Suppressor macrophage (primary cell): Measurements from ENCODE around the gene ZNF773.
"Not testable (repeated sequence)": the region's sequence is repeated elsewhere in the genome, so short reads cannot be mapped to it uniquely, and the experiment has no call there.

Experiments
- DNase-seq, 4 experiments: peaks; one replicate each; pipeline ENCODE4 v3.0.0-alpha.2; 2020 to 2022
- total RNA-seq, 17 experiments: gene quantifications; one replicate each; lab custom pipeline; 2026; ENCODE audit warnings: mixed read lengths in 6 of 17, inconsistent platforms in 3 of 17; lab: John Stamatoyannopoulos, UW

The ZNF773 gene
- 0.84 to 5.9 (median 3.3) reads per million in 17 experiments for total RNA-seq

GRCh38 chr19:57499680-57500395 lies at the start of gene ZNF773:
Gene ZNF773 (plus strand): TSS chr19:57499938. CDS start chr19:57500081, 143 bp downstream.
- DNase-seq = peak; percentile 96 to 98 (median 98)

GRCh38 chr19:57452307-57452706 lies 47.4 kb upstream of the ZNF773 start:
- DNase-seq = no peak

- DNase-seq = peak; percentile 19 to 55 (median 38)
Observed at GRCh38 chr19:57465680-57466381, 33.9 kb upstream of the ZNF773 start.

- no peak for DNase-seq
Observed at GRCh38 chr19:57466489-57466888, 33.2 kb upstream of the ZNF773 start.

GRCh38 chr19:57473646-57474045 lies 26.1 kb upstream of the ZNF773 start:
- no peak for DNase-seq

GRCh38 chr19:57477191-57478008 lies 22.3 kb upstream of the ZNF773 start, which contains the start of gene ZNF772:
Gene ZNF772 (minus strand): TSS chr19:57477566. CDS start chr19:57477309, 257 bp downstream.
- peak; percentile 89 to 94 (median 94) for DNase-seq

- peak; percentile 87 to 94 (median 90) for DNase-seq
Observed at GRCh38 chr19:57487477-57488298, 12.1 kb upstream of the ZNF773 start, which contains the start of gene ZNF419. Gene ZNF419 (plus strand): TSS chr19:57487750. CDS start chr19:57487951, 201 bp downstream.

GRCh38 chr19:57488299-57488644 lies 11.5 kb upstream of the ZNF773 start:
- not testable (repeated sequence) for DNase-seq

- DNase-seq = not testable (repeated sequence)
Observed at GRCh38 chr19:57499332-57499679, 432 bp upstream of the ZNF773 start.

- peak in 1 of 4 experiments; percentile 7 for DNase-seq
Observed at GRCh38 chr19:57500400-57500799, 662 bp downstream of the ZNF773 start.

- no peak for DNase-seq
Observed at GRCh38 chr19:57506163-57506562, 6.4 kb downstream of the ZNF773 start.

- DNase-seq = no peak
Observed at GRCh38 chr19:57511484-57511883, 11.7 kb downstream of the ZNF773 start.

- DNase-seq = peak in 2 of 4 experiments; percentile 6 to 26
Observed at GRCh38 chr19:57512845-57513244, 13.1 kb downstream of the ZNF773 start.

- no peak for DNase-seq
Observed at GRCh38 chr19:57515255-57515654, 15.5 kb downstream of the ZNF773 start.

GRCh38 chr19:57518021-57518420 lies 18.3 kb downstream of the ZNF773 start:
- DNase-seq = not testable (repeated sequence)

GRCh38 chr19:57527136-57527881 lies 27.6 kb downstream of the ZNF773 start, which contains the start of gene ZNF549:
Gene ZNF549 (plus strand): TSS chr19:57527356. CDS start chr19:57527574, 218 bp downstream.
- DNase-seq = peak; percentile 81 to 92 (median 90)

- DNase-seq = no peak
Observed at GRCh38 chr19:57537953-57538547, 38.3 kb downstream of the ZNF773 start.

- no peak for DNase-seq
Observed at GRCh38 chr19:57546513-57546912, 46.8 kb downstream of the ZNF773 start.

- DNase-seq = no peak
Observed at GRCh38 chr19:57552432-57552831, 52.7 kb downstream of the ZNF773 start.

- DNase-seq = no peak
Observed at GRCh38 chr19:57557659-57558058, 57.9 kb downstream of the ZNF773 start.
